Panc1 (cell line): ENCODE data around the gene RXRB. TPM values are rescaled to one million over a fixed set of nuclear protein-coding genes. Genes with fewer than 3 reads are reported as not detected.

Experiments
- ATAC-seq: fragments of 200-7000 bp; cut with Tn5 transposase; 2 replicates; pipeline ENCODE4 v1.9.1; 2020; ENCODE audit warnings: mild to moderate bottlenecking, moderate library complexity
- BruUV-seq: library from RNA; stranded (reverse); fragments of 400-500 nt; replicated peaks from 2 replicates; lab custom pipeline; 2021; lab: Mats Ljungman, UMichigan
- CTCF ChIA-PET: fragments of 300-600 bp; sonication (Branson Sonifier 250); formaldehyde crosslinking; loops from one replicate; lab custom pipeline; 2022; ENCODE audit warnings: antibody characterized with exemption; lab: Charles Lee
- POLR2A ChIA-PET: fragments of 300-600 bp; sonication (Branson Sonifier 250); formaldehyde crosslinking; loops from one replicate; lab custom pipeline; 2022; ENCODE audit warnings: antibody characterized with exemption; lab: Charles Lee
- DNase-seq: peaks from one replicate; pipeline ENCODE4 v3.0.0-alpha.2; 2010; ENCODE audit warnings: low read depth, low spot score
- H3K27ac ChIP-seq: 2 replicates; pipeline ENCODE4 v1.5.1; 2011; ENCODE audit warnings: mild to moderate bottlenecking, low read length, inconsistent platforms
- H3K27me3 ChIP-seq: fragments of 200-500 bp; sonication (Bioruptor generic); 2 replicates; pipeline ENCODE4 v1.6.0; 2014; ENCODE audit warnings: low read length, inconsistent platforms; ENCODE audit not compliant: control insufficient read depth, insufficient read depth
- H3K36me3 ChIP-seq: fragments of 200-500 bp; sonication (Bioruptor generic); 2 replicates; pipeline ENCODE4 v1.5.1; 2014; ENCODE audit warnings: inconsistent platforms, mild to moderate bottlenecking, low read length, moderate library complexity; ENCODE audit not compliant: control insufficient read depth, insufficient read depth
- H3K4me1 ChIP-seq: 2 replicates; pipeline ENCODE4 v1.5.1; 2011; ENCODE audit warnings: inconsistent platforms, mild to moderate bottlenecking, low read length, moderate library complexity; ENCODE audit not compliant: control insufficient read depth, insufficient read depth
- H3K4me3 ChIP-seq, 2 experiments: 2 replicates each; pipeline ENCODE4 v1.5.1; 2011 to 2012; ENCODE audit warnings: low read depth in 2 of 2, low read length in 2 of 2, mild to moderate bottlenecking in 2 of 2, inconsistent platforms in 1 of 2, moderate library complexity in 1 of 2
- H3K9me3 ChIP-seq: fragments of 200-500 bp; sonication (Bioruptor generic); 2 replicates; pipeline ENCODE4 v1.5.1; 2014; ENCODE audit warnings: low read depth, mild to moderate bottlenecking, inconsistent platforms, low read length, moderate library complexity; ENCODE audit not compliant: control insufficient read depth, insufficient read depth
- CTCF ChIP-seq: fragments of 450-650 bp; IDR thresholded peaks from 2 replicates; pipeline ENCODE4 v1.5.1; 2017; ENCODE audit warnings: mild to moderate bottlenecking
- POLR2AphosphoS5 ChIP-seq: IDR thresholded peaks from 2 replicates; pipeline ENCODE4 v1.6.1; 2012; ENCODE audit warnings: mild to moderate bottlenecking, low read depth, low read length, moderate library complexity
- REST ChIP-seq, 2 experiments: IDR thresholded peaks; 2 replicates each; pipeline ENCODE4 v1.6.1; 2011 to 2012; ENCODE audit warnings: low read depth in 2 of 2, control low read depth in 1 of 2, low read length in 1 of 2, mild to moderate bottlenecking in 1 of 2, moderate library complexity in 1 of 2; ENCODE audit not compliant: insufficient read depth in 1 of 2
- SIN3A ChIP-seq: IDR thresholded peaks from 2 replicates; pipeline ENCODE4 v1.6.1; 2012; ENCODE audit warnings: low read depth, mild to moderate bottlenecking, low read length, moderate library complexity, borderline replicate concordance; ENCODE audit not compliant: insufficient read depth
- TCF7L2 ChIP-seq: IDR thresholded peaks from 2 replicates; pipeline ENCODE4 v1.6.1; 2011; ENCODE audit warnings: mild to moderate bottlenecking, low read depth, low read length, inconsistent platforms
- in situ Hi-C: cut with HindIII; loops from 2 replicates; pipeline ENCODE4 v1.10.0; 2016; ENCODE audit warnings: low sequenced_read_pairs, low pct_unique_long_range_greater_than_20kb
- intact Hi-C: fragments of 100-400 bp; cut with micrococcal nuclease; formaldehyde crosslinking; loops from one replicate; pipeline ENCODE4 v1.10.0; 2022; ENCODE audit not compliant: unreplicated experiment
- total RNA-seq: library from RNA; stranded (reverse); gene quantifications from one replicate; pipeline ENCODE4 v1.2.1, GENCODE V29; 2021; ENCODE audit not compliant: unreplicated experiment

RXRB gene
- total RNA-seq, 1 experiment from 2014 or later: 27.4 TPM

- in situ Hi-C loops (no loop called here), intact Hi-C loops (no loop called here)
- no peak for TF ChIP-seq SIN3A
- no peak for TF ChIP-seq REST (IDR thresholded peaks at IDR 0.05; ENCODE audit: insufficient read depth in 1 of 2, low read depth in 2 of 2, low read length in 1 of 2)
- TF ChIP-seq POLR2AphosphoS5: no peak
- TF ChIP-seq TCF7L2: no peak
- TF ChIP-seq CTCF: no peak
- no peaks in the 10 kb centered on the region for H3K9me3 ChIP-seq
- H3K4me3 ChIP-seq: no peak overlapping the region
- H3K4me1 ChIP-seq: peaks cover 13% of the 10 kb centered on the region
- no peaks in the 10 kb centered on the region for H3K36me3 ChIP-seq
- no TSS peak for BruUV-seq
- ChIA-PET CTCF (interaction anchor here (0.6 kb wide), 2 partner anchors 45 to 169 kb away, joined by 6 to 8 read pairs; partner anchors contain the start of gene HSD17B8), POLR2A (interaction anchor here (0.7 kb wide), 1 partner anchor 76 kb away, joined by 3 read pairs; no protein-coding TSS in a partner anchor)
- no peak for DNase-seq
- ATAC-seq: no peak
- no peaks in the 10 kb centered on the region for H3K27me3 ChIP-seq
- no peak overlapping the region for H3K27ac ChIP-seq
Measured at GRCh38 chr6:33160096-33160495, 40.4 kb downstream of the RXRB start.

GRCh38 chr6:33156964-33157363 is 43.5 kb downstream of the RXRB start:
- peaks cover 8% of the 10 kb centered on the region for H3K4me1 ChIP-seq
- intact Hi-C loops (no loop called here), in situ Hi-C loops (no loop called here)
- H3K27me3 ChIP-seq: no peaks in the 10 kb centered on the region
- no peak overlapping the region for H3K27ac ChIP-seq
- ChIA-PET POLR2A (no interaction called here), CTCF (interaction anchor here (0.6 kb wide), 1 partner anchor 22 kb away, joined by 6 read pairs; no protein-coding TSS in a partner anchor)
- ATAC-seq: no peak
- H3K4me3 ChIP-seq: no peak overlapping the region
- no peak for TF ChIP-seq CTCF
- no peaks in the 10 kb centered on the region for H3K9me3 ChIP-seq
- H3K36me3 ChIP-seq: no peaks in the 10 kb centered on the region
- no TSS peak for BruUV-seq
- no peak for DNase-seq
